Purkinje cell (primary cell): ENCODE measurements around the gene FAM204A. TPM values are rescaled to one million over a fixed set of nuclear protein-coding genes. Genes with fewer than 3 reads are reported as not detected.

Source experiments
- polyA plus RNA-seq: library from polyadenylated mRNA; unstranded; fragments of >200 nt; fragmentation: Nextera tagmentation; gene quantifications from 2 replicates; pipeline ENCODE4 v1.2.1, GENCODE V29; 2014

Gene FAM204A
- polyA plus RNA-seq, result 60.5 and 99.4 TPM in 2 replicates

GRCh38 chr10:118341791-118342637 is at the start of gene FAM204A:
Gene FAM204A (minus strand): TSS chr10:118342324. CDS start chr10:118336415, 5,909 bp downstream.

